HepG2 (cell line): ENCODE data around the gene KSR1. TPM values are rescaled to one million over a fixed set of nuclear protein-coding genes. Genes with fewer than 3 reads are reported as not detected.

Experiments
- ARNT2 ChIP-seq: sonication (generic); formaldehyde crosslinking; IDR thresholded peaks from 2 replicates; pipeline ENCODE4 v1.8.0; 2022; ENCODE audit warnings: mild to moderate bottlenecking, low read depth, missing genetic modification reagents, moderate library complexity
- DNMT3B ChIP-seq: conservative IDR thresholded peaks from 2 replicates; pipeline ENCODE4 v1.6.1; 2016; ENCODE audit warnings: missing biosample characterization, control low read depth
- FOXA3 ChIP-seq: IDR thresholded peaks from 2 replicates; pipeline ENCODE4 v1.6.1; 2016; ENCODE audit warnings: missing genetic modification reagents, missing compliant biosample characterization
- GABPA ChIP-seq, 2 experiments: IDR thresholded peaks; 2 replicates each; pipeline ENCODE4 v1.6.1; 2011 to 2016; ENCODE audit warnings: low read depth in 2 of 2, low read length in 1 of 2, missing biosample characterization in 1 of 2, missing genetic modification characterization in 1 of 2
- HDAC6 ChIP-seq: fragments of 200-600 bp; sonication (generic); IDR thresholded peaks from 2 replicates; pipeline ENCODE4 v1.7.0; 2017; ENCODE audit warnings: mild to moderate bottlenecking, antibody characterized with exemption, low read length, low read depth
- HNRNPUL1 ChIP-seq: fragments of 200-400 bp; formaldehyde crosslinking; IDR thresholded peaks from 2 replicates; pipeline ENCODE4 v1.6.1; 2017; ENCODE audit warnings: low read depth, mild to moderate bottlenecking, low read length, moderate library complexity
- ISX ChIP-seq: sonication (generic); formaldehyde crosslinking; conservative IDR thresholded peaks from 2 replicates; pipeline ENCODE4 v1.5.0; 2020; ENCODE audit warnings: missing genetic modification reagents
- MTF1 ChIP-seq: sonication (generic); formaldehyde crosslinking; IDR thresholded peaks from 2 replicates; pipeline ENCODE4 v1.5.0; 2020; ENCODE audit warnings: missing genetic modification reagents
- NONO ChIP-seq, 2 experiments: fragments of 450-650 bp in 1 of 2; sonication (generic) in 1 of 2; formaldehyde crosslinking in 1 of 2; IDR thresholded peaks in 1 of 2; conservative IDR thresholded peaks in 1 of 2; 2 replicates each; pipeline versions ENCODE4 v1.6.1 to v1.8.0; 2017 to 2022; ENCODE audit warnings: mild to moderate bottlenecking in 1 of 2, missing genetic modification reagents in 1 of 2, moderate library complexity in 1 of 2
- PITX1 ChIP-seq: sonication (generic); formaldehyde crosslinking; IDR thresholded peaks from 2 replicates; pipeline ENCODE4 v1.5.1; 2020; ENCODE audit warnings: mild to moderate bottlenecking, missing genetic modification reagents
- RARG ChIP-seq: sonication (generic); formaldehyde crosslinking; IDR thresholded peaks from 2 replicates; pipeline ENCODE4 v1.4.0; 2020; ENCODE audit warnings: low read depth, mild to moderate bottlenecking, missing genetic modification reagents
- ZNF205 ChIP-seq: IDR thresholded peaks from 2 replicates; pipeline ENCODE4 v1.6.1; 2018; ENCODE audit warnings: missing biosample characterization, missing genetic modification reagents
- ZNF737 ChIP-seq: sonication (generic); formaldehyde crosslinking; IDR thresholded peaks from 2 replicates; pipeline ENCODE4 v1.5.0; 2020; ENCODE audit warnings: missing genetic modification reagents, mild to moderate bottlenecking, borderline replicate concordance
- ZSCAN25 ChIP-seq: sonication (generic); formaldehyde crosslinking; IDR thresholded peaks from 2 replicates; pipeline ENCODE4 v1.8.0; 2022; ENCODE audit warnings: mild to moderate bottlenecking, missing genetic modification reagents
- polyA plus RNA-seq, 8 experiments: library from polyadenylated mRNA; depleted of rRNA in 3 of 8; stranded (reverse) in 7 of 8; unstranded in 1 of 8; fragments of >200 nt; fragmentation: Illumina TruSeq in 4 of 8; extraction: Trizol in 4 of 8; gene quantifications; 2 replicates each; pipeline versions ENCODE4 v1.2.1 to v1.2.3, GENCODE V29; 2011 to 2016; ENCODE audit warnings: low read depth in 4 of 8, missing spikeins in 1 of 8, mixed read lengths in 1 of 8; ENCODE audit not compliant: insufficient read depth in 1 of 8
- total RNA-seq, 5 experiments: library from RNA; depleted of rRNA; stranded (reverse); fragments of >200 nt; fragmentation: Illumina TruSeq; extraction: Trizol; gene quantifications; 2 replicates each; pipeline ENCODE4 v1.2.3, GENCODE V29; 2016; ENCODE audit warnings: low read depth in 1 of 5
- TF ChIP-seq, protein P1 (sequence below): sonication (generic); formaldehyde crosslinking; IDR thresholded peaks from 2 replicates; pipeline ENCODE4 v1.5.0; 2020; ENCODE audit warnings: mild to moderate bottlenecking, missing genetic modification reagents, moderate library complexity
- TF ChIP-seq, protein P2 (sequence below): sonication (generic); formaldehyde crosslinking; IDR thresholded peaks from 2 replicates; pipeline ENCODE4 v1.4.0; 2020; ENCODE audit warnings: mild to moderate bottlenecking, missing genetic modification reagents
- TF ChIP-seq, protein P3 (sequence below): sonication (generic); formaldehyde crosslinking; IDR thresholded peaks from 2 replicates; pipeline ENCODE4 v1.4.0; 2020; ENCODE audit warnings: missing genetic modification reagents
- TF ChIP-seq, protein P4 (sequence below): sonication (generic); formaldehyde crosslinking; IDR thresholded peaks from 2 replicates; pipeline ENCODE4 v1.5.0; 2020; ENCODE audit warnings: mild to moderate bottlenecking, missing genetic modification reagents, borderline replicate concordance
- TF ChIP-seq, protein P5 (sequence below): sonication (generic); formaldehyde crosslinking; IDR thresholded peaks from 2 replicates; pipeline ENCODE4 v1.4.0; 2020; ENCODE audit warnings: missing genetic modification reagents

KSR1 gene
- total and polyA plus RNA-seq, 2 of the 13 experiments (the other 11 are each of a cell fraction or from before 2014, with no cell fraction given): 10.1 to 16.6 TPM

DNA sequence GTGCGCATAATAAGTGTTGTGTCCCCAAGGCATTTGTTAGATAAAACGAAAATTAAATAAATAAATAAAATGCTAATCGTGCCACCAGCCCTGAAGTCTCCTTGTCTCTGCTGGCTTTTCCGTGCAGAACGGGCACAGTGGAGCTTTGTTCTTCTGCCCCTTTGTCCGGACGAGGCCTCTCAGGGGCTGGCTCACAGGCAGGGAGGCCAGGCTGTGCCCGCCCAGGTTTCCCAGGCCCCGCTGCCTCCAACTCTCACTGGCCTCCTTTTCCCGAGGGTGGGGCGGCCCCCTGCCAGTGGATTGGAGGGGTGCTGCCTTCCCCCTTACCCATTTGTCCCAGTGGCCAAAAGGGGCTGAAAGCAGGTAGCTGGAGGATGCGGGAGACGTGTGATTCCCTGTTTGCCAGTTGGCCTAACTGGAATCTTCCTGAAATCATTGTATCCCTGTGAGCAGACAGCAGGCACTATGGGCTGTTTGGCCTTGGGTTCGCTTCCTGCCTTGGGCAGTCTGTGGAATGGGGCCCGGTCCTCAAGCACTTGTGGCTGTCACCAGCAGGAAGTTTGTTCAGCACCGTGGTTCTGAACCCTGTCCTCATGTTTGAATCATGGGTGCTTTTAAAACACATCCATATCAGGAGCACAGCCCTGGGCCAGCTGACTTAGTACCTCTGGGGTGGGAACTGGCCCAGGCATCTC lies 64.4 kb downstream of the KSR1 start (continued):
- TF ChIP-seq FOXA3 (no peak), MTF1 (CRISPR knock-in tag) (no peak), DNMT3B (CRISPR knock-in tag) (no peak), HNRNPUL1 (no peak), ISX (no peak), ARNT2 (no peak), HDAC6 (no peak), ZSCAN25 (CRISPR knock-in tag) (no peak), ZNF205 (CRISPR knock-in tag) (no peak), RARG (CRISPR knock-in tag) (no peak), NONO (IDR thresholded peaks at IDR 0.05) (no peak), NONO (CRISPR knock-in tag; conservative IDR thresholded peaks at IDR 0.05) (no peak), GABPA (IDR thresholded peaks at IDR 0.05; ENCODE audit: low read depth, low read length) (no peak), GABPA (CRISPR knock-in tag; IDR thresholded peaks at IDR 0.05; ENCODE audit: low read depth) (peak; percentile 51), ZNF737 (CRISPR knock-in tag) (no peak), PITX1 (CRISPR knock-in tag) (no peak)
- TF ChIP-seq, protein P1, sequence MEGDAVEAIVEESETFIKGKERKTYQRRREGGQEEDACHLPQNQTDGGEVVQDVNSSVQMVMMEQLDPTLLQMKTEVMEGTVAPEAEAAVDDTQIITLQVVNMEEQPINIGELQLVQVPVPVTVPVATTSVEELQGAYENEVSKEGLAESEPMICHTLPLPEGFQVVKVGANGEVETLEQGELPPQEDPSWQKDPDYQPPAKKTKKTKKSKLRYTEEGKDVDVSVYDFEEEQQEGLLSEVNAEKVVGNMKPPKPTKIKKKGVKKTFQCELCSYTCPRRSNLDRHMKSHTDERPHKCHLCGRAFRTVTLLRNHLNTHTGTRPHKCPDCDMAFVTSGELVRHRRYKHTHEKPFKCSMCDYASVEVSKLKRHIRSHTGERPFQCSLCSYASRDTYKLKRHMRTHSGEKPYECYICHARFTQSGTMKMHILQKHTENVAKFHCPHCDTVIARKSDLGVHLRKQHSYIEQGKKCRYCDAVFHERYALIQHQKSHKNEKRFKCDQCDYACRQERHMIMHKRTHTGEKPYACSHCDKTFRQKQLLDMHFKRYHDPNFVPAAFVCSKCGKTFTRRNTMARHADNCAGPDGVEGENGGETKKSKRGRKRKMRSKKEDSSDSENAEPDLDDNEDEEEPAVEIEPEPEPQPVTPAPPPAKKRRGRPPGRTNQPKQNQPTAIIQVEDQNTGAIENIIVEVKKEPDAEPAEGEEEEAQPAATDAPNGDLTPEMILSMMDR (CRISPR knock-in tag): 0 out of 2 replicates have a peak, but pooled peaks have one; percentile 2
- TF ChIP-seq, protein P2, sequence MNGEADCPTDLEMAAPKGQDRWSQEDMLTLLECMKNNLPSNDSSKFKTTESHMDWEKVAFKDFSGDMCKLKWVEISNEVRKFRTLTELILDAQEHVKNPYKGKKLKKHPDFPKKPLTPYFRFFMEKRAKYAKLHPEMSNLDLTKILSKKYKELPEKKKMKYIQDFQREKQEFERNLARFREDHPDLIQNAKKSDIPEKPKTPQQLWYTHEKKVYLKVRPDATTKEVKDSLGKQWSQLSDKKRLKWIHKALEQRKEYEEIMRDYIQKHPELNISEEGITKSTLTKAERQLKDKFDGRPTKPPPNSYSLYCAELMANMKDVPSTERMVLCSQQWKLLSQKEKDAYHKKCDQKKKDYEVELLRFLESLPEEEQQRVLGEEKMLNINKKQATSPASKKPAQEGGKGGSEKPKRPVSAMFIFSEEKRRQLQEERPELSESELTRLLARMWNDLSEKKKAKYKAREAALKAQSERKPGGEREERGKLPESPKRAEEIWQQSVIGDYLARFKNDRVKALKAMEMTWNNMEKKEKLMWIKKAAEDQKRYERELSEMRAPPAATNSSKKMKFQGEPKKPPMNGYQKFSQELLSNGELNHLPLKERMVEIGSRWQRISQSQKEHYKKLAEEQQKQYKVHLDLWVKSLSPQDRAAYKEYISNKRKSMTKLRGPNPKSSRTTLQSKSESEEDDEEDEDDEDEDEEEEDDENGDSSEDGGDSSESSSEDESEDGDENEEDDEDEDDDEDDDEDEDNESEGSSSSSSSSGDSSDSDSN: no peak; the same call in 1 of the 2 replicates
- TF ChIP-seq, protein P3, sequence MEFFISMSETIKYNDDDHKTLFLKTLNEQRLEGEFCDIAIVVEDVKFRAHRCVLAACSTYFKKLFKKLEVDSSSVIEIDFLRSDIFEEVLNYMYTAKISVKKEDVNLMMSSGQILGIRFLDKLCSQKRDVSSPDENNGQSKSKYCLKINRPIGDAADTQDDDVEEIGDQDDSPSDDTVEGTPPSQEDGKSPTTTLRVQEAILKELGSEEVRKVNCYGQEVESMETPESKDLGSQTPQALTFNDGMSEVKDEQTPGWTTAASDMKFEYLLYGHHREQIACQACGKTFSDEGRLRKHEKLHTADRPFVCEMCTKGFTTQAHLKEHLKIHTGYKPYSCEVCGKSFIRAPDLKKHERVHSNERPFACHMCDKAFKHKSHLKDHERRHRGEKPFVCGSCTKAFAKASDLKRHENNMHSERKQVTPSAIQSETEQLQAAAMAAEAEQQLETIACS (CRISPR knock-in tag): no peak
- TF ChIP-seq, protein P4, sequence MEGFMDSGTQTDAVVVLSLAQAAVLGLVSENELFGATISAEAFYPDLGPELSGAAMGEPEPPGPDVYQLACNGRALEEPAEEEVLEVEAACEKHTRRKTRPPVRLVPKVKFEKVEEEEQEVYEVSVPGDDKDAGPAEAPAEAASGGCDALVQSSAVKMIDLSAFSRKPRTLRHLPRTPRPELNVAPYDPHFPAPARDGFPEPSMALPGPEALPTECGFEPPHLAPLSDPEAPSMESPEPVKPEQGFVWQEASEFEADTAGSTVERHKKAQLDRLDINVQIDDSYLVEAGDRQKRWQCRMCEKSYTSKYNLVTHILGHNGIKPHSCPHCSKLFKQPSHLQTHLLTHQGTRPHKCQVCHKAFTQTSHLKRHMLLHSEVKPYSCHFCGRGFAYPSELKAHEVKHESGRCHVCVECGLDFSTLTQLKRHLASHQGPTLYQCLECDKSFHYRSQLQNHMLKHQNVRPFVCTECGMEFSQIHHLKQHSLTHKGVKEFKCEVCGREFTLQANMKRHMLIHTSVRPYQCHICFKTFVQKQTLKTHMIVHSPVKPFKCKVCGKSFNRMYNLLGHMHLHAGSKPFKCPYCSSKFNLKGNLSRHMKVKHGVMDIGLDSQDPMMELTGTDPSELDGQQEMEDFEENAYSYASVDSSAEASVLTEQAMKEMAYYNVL (CRISPR knock-in tag): peak; percentile 49; the same call in 1 of the 2 replicates
- TF ChIP-seq, protein P5, sequence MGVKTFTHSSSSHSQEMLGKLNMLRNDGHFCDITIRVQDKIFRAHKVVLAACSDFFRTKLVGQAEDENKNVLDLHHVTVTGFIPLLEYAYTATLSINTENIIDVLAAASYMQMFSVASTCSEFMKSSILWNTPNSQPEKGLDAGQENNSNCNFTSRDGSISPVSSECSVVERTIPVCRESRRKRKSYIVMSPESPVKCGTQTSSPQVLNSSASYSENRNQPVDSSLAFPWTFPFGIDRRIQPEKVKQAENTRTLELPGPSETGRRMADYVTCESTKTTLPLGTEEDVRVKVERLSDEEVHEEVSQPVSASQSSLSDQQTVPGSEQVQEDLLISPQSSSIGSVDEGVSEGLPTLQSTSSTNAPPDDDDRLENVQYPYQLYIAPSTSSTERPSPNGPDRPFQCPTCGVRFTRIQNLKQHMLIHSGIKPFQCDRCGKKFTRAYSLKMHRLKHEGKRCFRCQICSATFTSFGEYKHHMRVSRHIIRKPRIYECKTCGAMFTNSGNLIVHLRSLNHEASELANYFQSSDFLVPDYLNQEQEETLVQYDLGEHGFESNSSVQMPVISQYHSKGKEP (CRISPR knock-in tag): no peak
